BE2C (cell line): Measurements from ENCODE around the gene ST6GALNAC1.
A peak's percentile ranks its signal among the peaks of the same experiment; 100 is the strongest.

Experiments
- DNase-seq: peaks from one replicate; pipeline ENCODE4 v3.0.0-alpha.2; 2020
- H3K27me3 ChIP-seq: fragments of 250-450 bp; sonication (Bioruptor Pico); 2 replicates; pipeline ENCODE4 v1.5.1; 2020; ENCODE audit warnings: mild to moderate bottlenecking
- H3K36me3 ChIP-seq: fragments of 250-450 bp; sonication (Bioruptor Pico); 2 replicates; pipeline ENCODE4 v1.5.1; 2020; ENCODE audit warnings: mild to moderate bottlenecking
- H3K4me1 ChIP-seq: fragments of 250-450 bp; sonication (Bioruptor Pico); 2 replicates; pipeline ENCODE4 v1.5.1; 2020
- H3K4me3 ChIP-seq: 2 replicates; pipeline ENCODE4 v1.5.1; 2011; ENCODE audit warnings: low read depth, low read length
- H3K9me3 ChIP-seq: fragments of 250-450 bp; sonication (Bioruptor Pico); 2 replicates; pipeline ENCODE4 v1.5.1; 2020
- CTCF ChIP-seq: IDR thresholded peaks from 2 replicates; pipeline ENCODE4 v1.5.1; 2012; ENCODE audit warnings: mild to moderate bottlenecking, low read depth, low read length

The ST6GALNAC1 gene

GRCh38 chr17:76683921-76684745, 40.6 kb upstream of the ST6GALNAC1 start:
- no peaks in the 10 kb centered on the region for H3K9me3 ChIP-seq
- DNase-seq = no peak
- H3K4me1 ChIP-seq = peaks cover 51% of the 10 kb centered on the region
- no peaks in the 10 kb centered on the region for H3K27me3 ChIP-seq
- H3K36me3 ChIP-seq = peaks cover 38% of the 10 kb centered on the region
- TF ChIP-seq CTCF = no peak
- no peak overlapping the region for H3K4me3 ChIP-seq

GRCh38 chr17:76683011-76683755, 39.6 kb upstream of the ST6GALNAC1 start:
- no peaks in the 10 kb centered on the region for H3K9me3 ChIP-seq
- no peak overlapping the region for H3K4me3 ChIP-seq
- peak; percentile 81 for DNase-seq
- H3K27me3 ChIP-seq = no peaks in the 10 kb centered on the region
- peaks cover 32% of the 10 kb centered on the region for H3K36me3 ChIP-seq
- TF ChIP-seq CTCF = peak; percentile 41
- H3K4me1 ChIP-seq = peaks cover 49% of the 10 kb centered on the region

GRCh38 chr17:76682296-76682695, 38.7 kb upstream of the ST6GALNAC1 start:
- H3K27me3 ChIP-seq = no peaks in the 10 kb centered on the region
- no peak for DNase-seq
- H3K4me3 ChIP-seq = no peak overlapping the region
- no peaks in the 10 kb centered on the region for H3K9me3 ChIP-seq
- peaks cover 41% of the 10 kb centered on the region for H3K4me1 ChIP-seq
- peaks cover 23% of the 10 kb centered on the region for H3K36me3 ChIP-seq
- TF ChIP-seq CTCF = no peak

GRCh38 chr17:76681222-76682137, 37.9 kb upstream of the ST6GALNAC1 start:
- H3K4me1 ChIP-seq = peaks cover 38% of the 10 kb centered on the region
- peaks cover 29% of the 10 kb centered on the region for H3K36me3 ChIP-seq
- DNase-seq = peak; percentile 90
- no peak overlapping the region for H3K4me3 ChIP-seq
- TF ChIP-seq CTCF = peak; percentile 95
- no peaks in the 10 kb centered on the region for H3K9me3 ChIP-seq
- H3K27me3 ChIP-seq = no peaks in the 10 kb centered on the region

GRCh38 chr17:76679239-76679638, 35.7 kb upstream of the ST6GALNAC1 start:
- Histone ChIP-seq H3K9me3 (no peaks in the 10 kb centered on the region), H3K27me3 (no peaks in the 10 kb centered on the region), H3K4me1 (peaks cover 36% of the 10 kb centered on the region), H3K4me3 (no peak overlapping the region), H3K36me3 (peaks cover 33% of the 10 kb centered on the region)
- TF ChIP-seq CTCF = no peak
- DNase-seq = no peak
